CD4-positive, alpha-beta T cell (primary cell): ENCODE results near the gene KIF5C. TPM values are rescaled to one million over a fixed set of nuclear protein-coding genes. Genes with fewer than 3 reads are reported as not detected.

Experiments
- ATAC-seq: fragments of 200-7000 bp; cut with Tn5 transposase; one replicate; pipeline ENCODE4 v1.10.0; 2022; ENCODE audit warnings: mild to moderate bottlenecking; ENCODE audit not compliant: poor library complexity
- CTCF ChIA-PET: fragments of 350-600 bp; sonication (Branson Sonifier 250); formaldehyde crosslinking; loops from one replicate; lab custom pipeline; 2021; ENCODE audit warnings: antibody characterized with exemption, inconsistent platforms; lab: Charles Lee
- POLR2A ChIA-PET: fragments of 350-600 bp; sonication (Branson Sonifier 250); formaldehyde crosslinking; loops from one replicate; lab custom pipeline; 2021; ENCODE audit warnings: antibody characterized with exemption, inconsistent platforms; lab: Charles Lee
- DNase-seq, 14 experiments: peaks; one replicate each; pipeline ENCODE4 v3.0.0-alpha.2; 2013 to 2020; ENCODE audit warnings: mixed read lengths in 2 of 14
- H3K27ac ChIP-seq, 2 donors: one replicate each; pipeline versions ENCODE4 v1.5.1 to v1.7.0; 2013; ENCODE audit warnings: low read length in 2 of 2, low read depth in 1 of 2, mild to moderate bottlenecking in 1 of 2
- H3K27me3 ChIP-seq, 2 experiments: 1 replicate in 1 of 2; 2 replicates in 1 of 2; pipeline versions ENCODE4 v1.6.1 to v1.7.0; 2013; ENCODE audit warnings: low read length in 2 of 2, control low read depth in 1 of 2, mild to moderate bottlenecking in 1 of 2, moderate library complexity in 1 of 2; ENCODE audit not compliant: insufficient read depth in 2 of 2, control insufficient read depth in 1 of 2
- H3K36me3 ChIP-seq: one replicate; pipeline ENCODE4 v1.6.1; 2013; ENCODE audit warnings: low read length, control low read depth; ENCODE audit not compliant: insufficient read depth
- H3K4me1 ChIP-seq: one replicate; pipeline ENCODE4 v1.6.1; 2013; ENCODE audit warnings: low read length, control low read depth; ENCODE audit not compliant: insufficient read depth
- H3K4me3 ChIP-seq: one replicate; pipeline ENCODE4 v1.5.1; 2013; ENCODE audit warnings: mild to moderate bottlenecking, low read length, moderate library complexity
- H3K9me3 ChIP-seq, 2 experiments: 1 replicate in 1 of 2; 2 replicates in 1 of 2; pipeline versions ENCODE4 v1.6.1 to v1.7.0; 2013; ENCODE audit warnings: low read length in 2 of 2, mild to moderate bottlenecking in 2 of 2, control low read depth in 1 of 2, moderate library complexity in 1 of 2; ENCODE audit not compliant: control insufficient read depth in 1 of 2, insufficient read depth in 1 of 2
- H3K27ac Mint-ChIP-seq: one replicate; pipeline ENCODE4 v1.8.0; 2020; ENCODE audit warnings: mixed read lengths
- H3K27me3 Mint-ChIP-seq: one replicate; pipeline ENCODE4 v1.8.0; 2021; ENCODE audit warnings: mixed read lengths
- H3K36me3 Mint-ChIP-seq: one replicate; pipeline ENCODE4 v1.8.0; 2021; ENCODE audit warnings: low read depth, mixed read lengths
- H3K4me1 Mint-ChIP-seq: one replicate; pipeline ENCODE4 v1.8.0; 2021; ENCODE audit warnings: low read depth, mixed read lengths
- H3K4me3 Mint-ChIP-seq: one replicate; pipeline ENCODE4 v1.8.0; 2020; ENCODE audit warnings: mild to moderate bottlenecking, mixed read lengths
- H3K9me3 Mint-ChIP-seq: one replicate; pipeline ENCODE4 v1.8.0; 2020; ENCODE audit warnings: mixed read lengths
- CTCF ChIP-seq: fragments of 200-600 bp; IDR thresholded peaks from one replicate; pipeline ENCODE4 v1.8.0; 2022; ENCODE audit warnings: antibody characterized with exemption, mild to moderate bottlenecking
- intact Hi-C, 2 experiments: fragments of 100-400 bp; cut with DNase I in 1 of 2; cut with micrococcal nuclease in 1 of 2; formaldehyde crosslinking; loops; one replicate each; pipeline versions ENCODE4 v1.15.1 to v1.9.0; 2023 to 2025; cut with DNase I, micrococcal nuclease
- total RNA-seq, 174 experiments: library from RNA in 2 of 174; stranded (reverse) in 2 of 174; gene quantifications; one replicate each; pipeline ENCODE4 v1.2.3 and lab custom pipeline; 2021 to 2026

Gene KIF5C
- total RNA-seq, 2 experiments from 2014 or later = 7.3 to 8.1 TPM

- Mint-ChIP-seq H3K27ac (no peak overlapping the region), H3K4me3 (no peak overlapping the region), H3K27me3 (peaks cover 57% of the 10 kb centered on the region), H3K9me3 (no peaks in the 10 kb centered on the region), H3K36me3 (no peaks in the 10 kb centered on the region), H3K4me1 (no peaks in the 10 kb centered on the region)
- Histone ChIP-seq H3K36me3 (no peaks in the 10 kb centered on the region), H3K9me3 (no peaks in the 10 kb centered on the region), H3K27me3 (peaks cover 27 to 30% of the 10 kb centered on the region in 2 experiments), H3K4me1 (peaks cover 5% of the 10 kb centered on the region), H3K27ac (no peak overlapping the region), H3K4me3 (no peak overlapping the region)
- ATAC-seq (no peak), DNase-seq (no peak)
- intact Hi-C loops = no loop called here
- ChIA-PET POLR2A (no interaction called here), CTCF (no interaction called here)
- TF ChIP-seq CTCF = no peak
Observed at GRCh38 chr2:149036507-149037293, 161.7 kb downstream of the KIF5C start.

DNA sequence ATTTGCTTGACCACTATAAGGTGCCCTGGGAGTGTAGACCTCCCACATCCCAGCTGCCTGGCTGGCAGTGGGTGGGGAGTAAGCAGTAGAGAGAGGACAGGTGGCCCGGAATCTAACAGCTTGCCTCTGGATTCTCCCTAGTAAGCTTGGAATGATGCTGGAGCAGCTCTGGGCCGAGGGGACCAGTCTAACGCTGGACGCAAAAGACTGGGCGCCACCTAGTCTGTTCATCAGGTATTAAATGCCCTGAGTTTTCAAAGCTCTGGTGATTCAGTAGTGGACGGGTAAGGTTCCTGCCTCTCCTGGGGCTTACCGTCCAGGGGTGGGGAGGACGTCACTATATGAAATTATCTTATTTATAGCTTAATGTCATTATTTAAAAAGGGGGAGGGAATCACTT, 162.8 kb downstream of the KIF5C start:
- H3K27me3 Mint-ChIP-seq = peaks cover 69% of the 10 kb centered on the region
- no peak overlapping the region for H3K27ac ChIP-seq
- no peak overlapping the region for H3K4me3 ChIP-seq
- ChIA-PET POLR2A (no interaction called here), CTCF (no interaction called here)
- no peaks in the 10 kb centered on the region for H3K4me1 Mint-ChIP-seq
- H3K27ac Mint-ChIP-seq = no peak overlapping the region
- no peak for TF ChIP-seq CTCF
- H3K36me3 Mint-ChIP-seq = no peaks in the 10 kb centered on the region
- H3K9me3 ChIP-seq = no peaks in the 10 kb centered on the region
- no peaks in the 10 kb centered on the region for H3K36me3 ChIP-seq
- no peak overlapping the region for H3K4me3 Mint-ChIP-seq
- ATAC-seq (no peak), DNase-seq (no peak)
- peaks cover 27 to 34% of the 10 kb centered on the region in 2 experiments for H3K27me3 ChIP-seq
- H3K9me3 Mint-ChIP-seq = no peaks in the 10 kb centered on the region
- H3K4me1 ChIP-seq = peaks cover 3% of the 10 kb centered on the region
- intact Hi-C loops = no loop called here

DNA sequence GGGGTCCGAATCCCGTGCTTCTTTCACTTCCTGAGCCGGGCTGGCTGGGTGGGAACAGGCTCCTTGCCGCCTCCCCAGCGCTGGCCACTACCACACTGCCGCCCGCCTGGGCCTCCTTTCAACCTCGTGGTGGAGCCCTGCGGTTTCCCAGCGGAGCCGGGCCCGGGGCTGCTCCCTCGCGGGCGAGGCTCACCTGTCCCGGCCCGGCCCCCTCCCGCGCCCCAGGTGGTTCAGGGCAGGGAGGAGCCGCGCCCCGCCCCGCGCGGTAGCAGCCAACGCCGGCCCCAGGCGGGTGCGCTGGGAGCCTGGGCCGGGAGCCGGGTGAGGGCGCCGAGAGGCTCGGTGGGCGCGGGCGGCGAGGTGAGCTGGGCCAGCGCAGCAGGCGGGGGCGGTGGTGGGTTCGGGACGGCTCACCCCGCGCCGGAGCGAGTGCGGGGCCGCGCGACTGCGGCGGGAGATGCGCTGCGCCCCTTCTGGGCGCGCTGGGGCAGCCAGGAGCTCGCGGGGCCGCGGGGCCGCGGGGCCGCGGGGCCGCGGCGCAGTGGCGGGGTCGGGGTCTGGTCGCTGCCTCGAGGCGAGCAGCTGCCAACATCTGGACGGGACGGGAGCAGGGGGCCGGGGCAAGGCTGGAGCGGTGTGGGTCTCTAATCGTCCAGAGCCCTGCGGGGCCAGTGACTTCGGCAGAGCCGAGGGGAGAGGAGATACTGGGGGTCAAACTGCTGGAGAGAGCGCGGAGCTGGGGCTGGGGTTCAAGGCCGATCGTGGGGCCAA, 163.6 kb downstream of the KIF5C start, which contains the start of gene LYPD6B:
TSS of gene LYPD6B (plus strand) at position 258 of the 771 bp plus-strand sequence. CDS start 92,250 bp downstream, outside the sequence.
- no peak within 1 kb of the TSS for H3K27ac Mint-ChIP-seq
- POLR2A ChIA-PET = interaction anchor here (0.5 kb wide), 1 partner anchor 1217 kb away, joined by 3 read pairs; no protein-coding TSS in a partner anchor
- TF ChIP-seq CTCF = no peak
- no peaks in the 10 kb centered on the region for H3K36me3 ChIP-seq
- CTCF ChIA-PET = no interaction called here
- no peaks in the 10 kb centered on the region for H3K36me3 Mint-ChIP-seq
- H3K9me3 ChIP-seq = no peaks in the 10 kb centered on the region
- no peak within 1 kb of the TSS for H3K27ac ChIP-seq
- no peaks in the 10 kb centered on the region for H3K9me3 Mint-ChIP-seq
- peak within 1 kb of the TSS; percentile 51 for H3K4me3 Mint-ChIP-seq
- peaks cover 69% of the 10 kb centered on the region for H3K27me3 Mint-ChIP-seq
- peaks cover 27 to 34% of the 10 kb centered on the region in 2 experiments for H3K27me3 ChIP-seq
- intact Hi-C loops = no loop called here
- peak in 1 of 14 experiments; percentile 4 for DNase-seq
- ATAC-seq = peak; percentile 41
- H3K4me1 ChIP-seq = peaks cover 3% of the 10 kb centered on the region
- no peak within 1 kb of the TSS for H3K4me3 ChIP-seq
- H3K4me1 Mint-ChIP-seq = no peaks in the 10 kb centered on the region
